Loucy (cell line): ENCODE measurements around the gene ASTN2.

Source experiments
- CTCF ChIP-seq: fragments of 200-600 bp; sonication (generic); conservative IDR thresholded peaks from 2 replicates; pipeline ENCODE4 v1.5.1; 2014; ENCODE audit warnings: mild to moderate bottlenecking, antibody characterized with exemption, low read length
- EZH2phosphoT487 ChIP-seq: fragments of 200-600 bp; IDR thresholded peaks from 2 replicates; pipeline ENCODE4 v1.6.1; 2018; ENCODE audit warnings: antibody characterized with exemption, mild to moderate bottlenecking, moderate library complexity, borderline replicate concordance

GRCh38 chr9:117354244-117354847 is 60.5 kb downstream of the ASTN2 start:
- TF ChIP-seq CTCF (no peak), EZH2phosphoT487 (no peak)
